Measurements from ENCODE around the gene TEX261. TPM values are rescaled to one million over a fixed set of nuclear protein-coding genes. Genes with fewer than 3 reads are reported as not detected.

TEX261 gene
- total and polyA plus RNA-seq, 2 of the 8 experiments (the other 6 are each of a cell fraction or from before 2014, with no cell fraction given) = 25.2 to 30.1 TPM

DNA sequence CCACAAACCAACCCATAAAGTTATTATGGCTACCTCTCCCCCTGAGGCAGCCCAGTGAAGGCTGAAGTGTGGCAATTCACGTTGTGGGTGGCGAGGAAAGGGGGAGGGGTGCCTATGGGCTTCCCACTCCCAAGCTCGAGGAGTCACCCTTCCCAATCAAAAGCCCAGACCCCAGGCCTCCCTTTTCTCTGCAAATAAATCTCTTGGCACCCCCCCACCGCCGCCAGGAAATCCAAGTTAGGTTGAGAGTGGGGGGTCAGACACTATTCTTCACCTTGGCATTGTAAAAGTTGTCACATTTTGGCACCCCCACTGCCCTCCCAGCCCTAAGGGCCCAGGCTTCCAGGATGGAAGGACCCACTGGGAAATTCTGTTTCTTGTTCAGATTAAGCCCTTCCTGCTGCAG, 9.4 kb downstream of the TEX261 start (continued):
- TF ChIP-seq FOSL1 (IDR thresholded peaks at IDR 0.05; ENCODE audit: insufficient read depth, low read depth, low read length) (no peak), YY1 (IDR thresholded peaks at IDR 0.05; ENCODE audit: low read depth, low read length) (no peak), BCL11A (IDR thresholded peaks at IDR 0.05; ENCODE audit: low read depth in 2 of 2, low read length in 2 of 2) (no peak), SUZ12 (IDR thresholded peaks at IDR 0.05; ENCODE audit: low read length) (no peak), CREB1 (IDR thresholded peaks at IDR 0.05) (no peak), KDM1A (IDR thresholded peaks at IDR 0.05; ENCODE audit: borderline replicate concordance, low read length) (no peak)

All from H1 (cell line).